Epithelial cell of prostate (primary cell): ENCODE data around the gene RALGAPA1.
A peak's percentile ranks its signal among the peaks of the same experiment; 100 is the strongest.
"Not testable (repeated sequence)": the region's sequence is repeated elsewhere in the genome, so short reads cannot be mapped to it uniquely, and the experiment has no call there.

Experiments
- DNase-seq: peaks from one replicate; pipeline ENCODE4 v3.0.0-alpha.2; 2011; ENCODE audit warnings: low read depth, low spot score
- H3K27ac ChIP-seq: fragments of 450-650 bp; 2 replicates; pipeline ENCODE4 v1.5.1; 2017; ENCODE audit warnings: mild to moderate bottlenecking

Gene RALGAPA1

DNA sequence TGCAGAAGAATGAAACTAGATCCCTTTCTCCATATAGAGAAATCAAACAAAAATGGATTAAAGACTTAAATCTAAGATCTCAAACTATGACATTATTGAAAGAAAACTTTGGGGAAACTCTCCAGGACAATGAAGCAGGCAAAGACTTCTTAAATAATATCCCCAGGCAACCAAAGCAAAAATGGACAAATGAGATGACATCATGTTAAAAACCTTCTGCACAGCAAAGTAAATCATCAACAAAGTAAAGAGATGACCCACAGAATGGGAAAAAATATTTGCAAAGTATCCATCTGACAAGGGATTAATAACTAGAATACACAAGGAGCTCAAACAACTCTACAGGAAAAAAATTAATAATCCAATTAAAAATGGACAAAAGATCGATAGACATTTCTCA lies 101.0 kb downstream of the RALGAPA1 start:
- no peak for DNase-seq
- no peak overlapping the region for H3K27ac ChIP-seq

DNA sequence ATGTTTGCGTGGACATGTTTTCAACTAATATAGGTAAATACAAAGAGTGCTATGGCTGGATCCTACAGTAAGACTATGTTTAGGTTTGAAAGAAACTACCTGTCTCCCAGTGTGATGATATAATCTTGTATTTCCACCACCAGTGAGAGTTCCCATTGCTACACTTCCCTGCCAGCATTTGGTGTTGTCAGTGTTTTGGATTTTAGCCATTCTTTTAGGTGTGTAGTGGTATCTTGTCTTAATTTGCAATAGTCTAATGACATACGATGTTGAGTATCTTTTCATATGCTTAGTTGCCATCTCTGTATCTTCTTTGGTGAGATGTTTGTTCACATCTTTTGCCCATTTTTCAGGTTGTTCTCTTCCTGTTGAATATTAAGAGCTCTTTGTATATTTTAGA lies 103.5 kb downstream of the RALGAPA1 start:
- no peak overlapping the region for H3K27ac ChIP-seq
- no peak for DNase-seq

DNA sequence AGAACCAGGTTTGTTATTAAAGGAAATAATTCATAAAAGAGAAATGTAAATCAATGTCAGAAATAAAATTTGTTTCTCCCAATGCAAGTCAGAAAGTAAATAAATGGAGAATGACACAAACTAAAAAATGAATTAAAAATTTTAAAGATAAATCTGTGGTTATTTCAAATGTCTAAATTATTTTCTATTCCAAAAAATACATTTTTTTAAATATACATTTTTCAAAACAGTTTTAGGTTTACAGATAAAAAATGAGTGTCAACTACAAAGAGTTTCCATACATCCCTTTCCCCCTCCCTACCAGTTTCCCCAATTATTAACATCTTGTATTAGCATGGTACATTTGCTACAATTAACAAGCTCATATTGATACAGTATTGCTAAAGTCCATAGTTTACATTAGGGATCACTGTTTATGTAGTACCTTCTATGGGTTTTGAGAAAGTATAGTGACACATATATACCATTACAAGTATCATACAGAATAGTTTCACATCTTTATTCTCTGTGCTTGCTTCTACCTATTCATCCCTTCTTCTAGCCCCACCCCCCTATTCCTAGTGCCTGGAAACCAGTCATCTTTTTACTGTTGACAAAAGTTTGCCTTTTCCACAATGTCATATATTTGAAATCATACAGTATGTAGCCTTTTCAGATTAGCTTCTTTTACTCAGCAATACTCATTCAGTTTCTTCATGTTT lies 104.2 kb downstream of the RALGAPA1 start:
- no peak for DNase-seq
- no peak overlapping the region for H3K27ac ChIP-seq

DNA sequence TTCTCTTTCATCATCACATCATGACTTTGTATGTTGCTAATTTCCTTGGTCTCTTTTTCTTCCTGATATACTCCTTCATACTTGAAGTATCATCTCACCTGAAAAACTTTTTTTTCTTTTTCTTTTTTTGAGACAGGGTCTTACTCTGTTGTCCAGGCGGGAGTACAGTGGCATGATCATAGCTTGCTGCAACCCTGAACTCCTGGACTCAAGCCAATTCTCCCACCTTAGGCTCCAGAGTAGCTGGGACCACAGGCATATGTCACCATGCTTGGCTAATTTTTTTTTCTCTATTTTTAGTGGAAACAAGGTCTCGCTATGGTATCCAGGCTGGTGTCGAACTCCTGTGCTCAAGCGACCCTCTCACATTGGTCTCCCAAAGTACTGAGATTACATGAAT lies 107.6 kb downstream of the RALGAPA1 start:
- DNase-seq: no peak
- no peak overlapping the region for H3K27ac ChIP-seq

DNA sequence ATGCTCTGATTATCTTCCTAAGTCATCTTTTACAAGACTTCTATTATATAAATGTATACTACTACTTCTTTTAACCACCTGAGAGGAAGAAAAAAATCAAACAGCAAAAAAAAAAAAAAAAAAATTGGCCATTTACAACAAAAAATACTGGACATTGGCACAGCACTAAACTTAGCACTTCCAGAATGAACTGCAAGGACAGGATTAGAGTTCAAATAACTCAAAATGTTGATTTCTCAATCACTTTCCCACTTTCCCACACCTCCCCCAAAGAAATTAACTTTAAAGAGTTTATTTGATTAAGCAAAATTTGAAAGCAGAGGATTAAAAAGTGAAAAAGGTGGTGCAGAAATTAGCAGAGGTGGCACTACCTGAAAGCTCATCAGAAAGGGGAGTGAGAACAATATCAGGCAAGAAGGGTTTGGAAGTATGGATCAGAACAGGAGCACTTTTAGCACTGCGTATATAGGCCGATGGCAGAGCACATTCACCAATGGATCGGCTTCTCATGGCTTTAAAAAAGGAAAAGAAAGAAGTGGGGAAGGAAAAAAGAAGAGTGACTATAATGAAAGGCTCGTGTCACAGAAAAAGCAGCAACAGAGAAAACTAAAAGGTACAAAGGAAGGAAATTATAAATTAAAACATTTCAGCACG lies 109.2 kb downstream of the RALGAPA1 start:
- no peak for DNase-seq
- no peak overlapping the region for H3K27ac ChIP-seq

DNA sequence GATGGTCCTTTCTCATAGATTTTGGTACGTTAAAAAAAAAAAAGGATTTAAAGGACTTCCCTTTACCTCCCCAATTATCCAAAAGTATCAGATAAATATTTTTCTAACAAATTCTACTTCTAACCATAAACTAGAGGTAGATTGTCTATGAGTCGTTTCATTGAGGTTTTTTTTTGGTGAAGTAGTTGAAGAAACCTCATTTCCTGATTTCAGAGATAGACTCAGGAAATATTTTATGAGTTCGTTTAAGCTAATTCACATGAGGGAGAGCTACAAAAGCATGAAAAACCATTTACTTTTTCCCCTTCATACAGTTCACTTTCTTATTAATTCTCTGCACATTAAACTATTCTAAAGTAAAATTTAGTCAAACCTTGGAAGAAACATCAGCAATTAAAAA lies 112.5 kb downstream of the RALGAPA1 start:
- DNase-seq: no peak

DNA sequence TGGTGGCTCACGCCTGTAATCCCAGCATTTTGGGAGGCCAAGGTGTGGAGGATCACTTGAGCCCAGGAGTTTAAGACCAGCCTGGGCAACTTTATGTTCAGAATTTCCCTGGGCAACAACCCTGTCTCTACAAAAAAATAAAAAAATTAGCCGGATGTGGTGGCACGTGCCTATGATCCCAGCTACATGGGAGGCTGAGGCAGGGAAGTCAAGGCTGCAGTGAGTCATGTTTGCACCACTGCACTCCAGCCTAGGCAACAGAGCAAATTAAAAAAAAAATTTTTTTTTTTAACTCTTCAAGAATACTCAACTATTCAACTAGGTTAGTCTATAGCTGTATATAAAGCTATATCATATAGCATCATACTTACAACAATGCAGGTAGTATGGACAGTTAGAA lies 113.0 kb downstream of the RALGAPA1 start:
- H3K27ac ChIP-seq: no peak overlapping the region
- DNase-seq: no peak

More for the DNA sequence above, 112.5 kb downstream of the RALGAPA1 start:
- H3K27ac ChIP-seq: no peak overlapping the region

DNA sequence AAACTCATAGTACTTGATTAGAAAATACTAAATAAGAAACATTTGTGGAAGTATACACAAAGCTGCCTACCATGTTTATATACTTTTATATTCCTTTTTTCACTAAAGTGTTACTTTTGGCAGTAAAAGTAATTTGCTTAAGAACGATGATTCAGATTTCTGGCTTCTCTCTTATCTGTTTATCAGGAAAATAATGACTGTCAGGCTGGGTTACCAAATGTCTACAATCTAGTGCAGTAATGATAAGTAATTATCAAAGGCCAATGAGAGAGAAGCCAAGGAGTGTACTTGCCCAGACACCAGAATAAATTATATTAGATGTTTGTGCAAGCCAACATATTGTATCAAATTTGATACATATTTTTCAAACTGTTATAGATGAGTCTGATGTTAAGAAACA lies 113.4 kb downstream of the RALGAPA1 start:
- DNase-seq: no peak
- H3K27ac ChIP-seq: no peak overlapping the region

DNA sequence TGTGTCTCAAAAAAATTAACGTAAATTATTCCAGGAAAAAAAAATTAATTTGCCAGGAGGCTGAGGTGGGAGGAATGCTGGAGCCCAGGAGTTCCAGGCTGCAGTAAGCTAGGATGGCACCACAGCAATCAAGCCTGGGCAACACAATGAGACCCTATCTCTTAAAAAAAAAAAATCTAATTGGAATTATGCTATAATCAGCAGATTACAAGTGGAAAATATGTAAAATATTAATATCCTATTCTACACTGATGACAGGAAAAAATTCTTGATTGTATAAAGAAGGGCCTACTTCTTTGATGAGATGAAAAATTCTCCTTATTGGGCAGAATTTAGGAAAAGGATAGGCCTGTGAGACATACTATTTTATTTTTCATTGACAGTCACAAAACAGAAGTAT lies 114.0 kb downstream of the RALGAPA1 start:
- no peak overlapping the region for H3K27ac ChIP-seq

DNA sequence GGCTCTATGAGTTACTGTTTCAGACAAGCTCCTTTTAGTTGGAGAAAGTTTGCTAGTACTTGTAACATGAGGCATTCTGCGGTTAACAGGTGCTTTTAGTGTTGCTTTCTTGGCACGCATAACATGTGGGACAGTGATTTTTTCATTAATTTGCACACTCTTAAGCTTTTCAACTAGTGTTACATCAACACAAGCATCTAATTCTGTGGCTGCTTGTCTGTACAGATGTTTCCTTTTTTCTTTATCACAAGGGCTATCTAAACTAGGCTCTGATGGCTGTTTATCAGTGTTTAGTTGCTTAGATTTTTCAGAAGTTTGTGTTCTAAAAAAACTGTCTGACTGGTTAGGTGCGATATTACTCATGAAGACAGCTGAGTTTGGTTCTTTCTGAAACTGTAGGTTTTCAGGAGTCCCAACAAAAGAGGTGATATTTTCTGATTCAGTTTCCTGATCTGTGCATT lies 120.1 kb downstream of the RALGAPA1 start:
- H3K27ac ChIP-seq: no peak overlapping the region
- DNase-seq: no peak

More for the DNA sequence above, 114.0 kb downstream of the RALGAPA1 start:
- DNase-seq: no peak

DNA sequence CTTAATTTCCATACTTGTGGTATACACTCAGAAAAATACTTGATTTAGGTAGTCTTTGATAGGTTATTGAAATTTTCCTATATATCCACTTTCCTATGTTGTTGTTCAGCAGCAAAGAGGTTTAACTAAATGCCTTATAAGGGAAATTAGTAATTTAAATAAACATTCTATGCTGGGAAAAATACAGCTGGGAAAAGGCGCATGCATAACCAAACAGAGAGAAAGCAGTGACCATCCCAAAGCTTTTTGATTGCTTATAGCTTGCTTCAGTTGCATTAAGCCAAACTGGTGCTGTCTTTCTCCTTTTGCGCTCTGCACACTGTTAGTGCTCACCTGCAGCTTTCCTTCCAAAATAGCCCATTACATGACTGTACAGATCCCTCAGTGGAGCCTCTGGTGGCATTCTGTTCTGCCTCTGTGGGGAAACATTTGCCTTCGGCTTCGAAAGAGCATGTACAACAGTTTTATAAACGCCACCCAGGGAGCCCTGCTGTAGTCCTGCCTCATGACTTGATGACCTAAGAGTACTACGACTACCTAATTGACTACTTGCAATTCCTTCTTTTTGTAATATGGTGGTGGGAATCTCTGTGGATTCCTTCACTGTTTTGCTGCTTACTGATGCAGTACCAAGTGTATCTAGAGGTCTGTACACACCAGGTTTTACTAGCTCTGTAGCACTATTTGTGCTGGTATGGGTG lies 120.8 kb downstream of the RALGAPA1 start:
- DNase-seq: no peak

DNA sequence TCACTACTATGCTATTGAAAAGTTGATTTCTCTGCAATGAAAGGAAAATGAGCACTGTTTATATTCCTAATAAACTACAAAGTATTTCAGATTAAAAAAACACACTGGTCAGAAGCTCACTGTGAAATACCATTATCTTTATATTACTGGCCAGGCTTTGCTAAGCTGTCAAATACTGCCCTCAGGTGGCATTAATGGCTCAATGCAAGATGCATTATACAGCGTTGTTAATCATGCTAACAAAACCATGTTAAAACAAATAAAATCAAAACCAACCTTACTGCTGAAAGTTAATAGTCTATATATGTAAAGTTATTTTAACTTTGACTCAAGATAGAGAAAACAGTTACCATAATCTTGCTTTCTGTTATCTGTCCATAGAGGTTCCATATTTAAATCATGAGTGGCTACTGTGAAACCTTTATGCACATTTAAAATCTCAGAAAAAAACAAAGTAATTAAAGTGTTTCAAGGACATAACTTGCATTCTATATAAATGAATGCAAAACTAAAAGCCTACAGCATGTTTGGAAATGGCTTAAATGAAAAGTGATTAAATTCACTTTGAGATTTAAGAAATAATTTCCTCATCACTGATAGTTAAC lies 121.7 kb downstream of the RALGAPA1 start:
- no peak overlapping the region for H3K27ac ChIP-seq
- no peak for DNase-seq

More for the DNA sequence above, 120.8 kb downstream of the RALGAPA1 start:
- H3K27ac ChIP-seq: no peak overlapping the region

DNA sequence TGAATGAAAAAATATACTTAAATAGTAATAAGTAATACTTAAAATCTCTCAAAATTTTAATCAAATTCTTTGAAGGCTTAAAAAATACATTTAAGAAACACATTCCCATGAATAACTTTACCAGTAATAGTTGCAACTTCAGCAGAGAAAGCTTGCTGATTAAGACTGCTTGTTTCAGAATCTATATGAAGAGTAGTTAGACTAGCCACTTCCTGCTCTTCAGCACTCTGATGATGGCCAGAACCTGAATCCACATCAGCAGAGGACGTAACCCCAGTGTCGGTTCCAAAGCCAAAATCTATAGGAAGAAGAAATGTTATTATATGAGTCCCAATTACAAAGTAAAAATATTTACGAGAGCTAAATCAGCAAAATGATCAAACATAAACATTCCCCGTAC lies 125.4 kb downstream of the RALGAPA1 start:
- H3K27ac ChIP-seq, DNase-seq: not testable (repeated sequence)

DNA sequence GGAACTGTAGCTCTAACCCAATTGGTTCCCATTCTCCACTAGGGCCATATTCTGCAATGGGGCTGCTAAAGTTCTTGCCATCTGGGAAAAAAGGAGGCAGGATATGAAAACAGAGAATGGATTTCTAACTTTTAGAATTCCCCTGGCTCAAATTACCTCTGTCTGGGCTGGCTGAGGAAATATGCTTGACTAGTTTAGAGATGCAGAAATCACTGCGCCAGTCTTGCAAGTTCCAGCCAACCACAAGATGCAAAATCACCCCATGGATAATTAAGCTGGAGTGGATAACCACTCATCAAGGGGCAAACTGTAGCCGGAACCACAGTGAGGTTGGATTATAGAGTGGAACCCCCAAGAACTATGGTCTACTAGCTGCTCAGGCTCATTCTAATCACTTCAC lies 126.3 kb downstream of the RALGAPA1 start:
- H3K27ac ChIP-seq: no peak overlapping the region
- DNase-seq: no peak

DNA sequence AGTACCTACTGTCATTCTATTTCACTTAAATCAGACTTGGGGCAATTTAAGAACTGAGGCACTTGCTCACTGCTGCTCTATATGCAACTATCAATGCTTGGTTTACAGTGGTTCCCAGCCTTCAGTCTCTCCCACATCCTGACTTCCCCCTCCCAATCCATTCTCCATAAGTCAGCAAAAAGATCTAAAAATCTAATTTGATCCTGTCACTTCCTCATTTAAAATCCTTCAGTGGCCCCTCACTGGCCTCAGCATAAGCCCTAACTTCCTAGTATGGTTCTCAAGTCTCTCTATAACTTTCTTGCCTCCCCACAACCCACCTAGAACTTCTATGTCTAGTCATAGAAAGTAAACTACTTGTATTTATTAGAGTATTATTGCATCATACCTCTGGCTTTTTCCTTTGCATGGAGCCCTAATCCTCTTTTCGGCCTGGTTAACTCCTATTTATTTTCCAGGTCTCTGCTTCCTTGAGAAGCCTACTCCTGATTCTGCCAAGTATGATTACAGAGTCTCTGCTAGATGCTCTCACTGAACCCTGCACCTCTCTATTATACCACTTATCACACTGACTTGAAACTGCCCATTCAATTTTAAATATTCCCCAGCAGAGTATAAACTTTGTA lies 130.6 kb downstream of the RALGAPA1 start:
- H3K27ac ChIP-seq: no peak overlapping the region
- DNase-seq: no peak

DNA sequence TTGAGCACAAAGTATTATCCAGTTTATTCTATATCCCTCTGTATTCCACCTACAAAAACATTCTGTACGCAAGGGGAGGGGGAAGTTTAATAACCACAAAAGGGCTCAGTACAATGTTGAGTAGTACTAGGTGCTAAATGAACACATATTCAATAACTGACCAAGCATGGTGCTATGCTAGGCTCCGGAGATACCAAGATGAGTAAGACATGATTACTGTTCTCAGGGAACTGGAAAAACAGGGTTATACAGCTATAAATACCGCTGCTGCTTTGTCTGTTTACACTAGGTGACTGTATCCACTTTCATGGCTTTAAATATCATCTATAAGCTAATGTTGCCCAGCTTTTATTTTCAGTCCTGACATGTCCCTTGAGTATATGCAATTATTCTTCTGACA lies 139.3 kb downstream of the RALGAPA1 start:
- peak; percentile 90 for DNase-seq
- peak overlapping the region; percentile 88 for H3K27ac ChIP-seq

DNA sequence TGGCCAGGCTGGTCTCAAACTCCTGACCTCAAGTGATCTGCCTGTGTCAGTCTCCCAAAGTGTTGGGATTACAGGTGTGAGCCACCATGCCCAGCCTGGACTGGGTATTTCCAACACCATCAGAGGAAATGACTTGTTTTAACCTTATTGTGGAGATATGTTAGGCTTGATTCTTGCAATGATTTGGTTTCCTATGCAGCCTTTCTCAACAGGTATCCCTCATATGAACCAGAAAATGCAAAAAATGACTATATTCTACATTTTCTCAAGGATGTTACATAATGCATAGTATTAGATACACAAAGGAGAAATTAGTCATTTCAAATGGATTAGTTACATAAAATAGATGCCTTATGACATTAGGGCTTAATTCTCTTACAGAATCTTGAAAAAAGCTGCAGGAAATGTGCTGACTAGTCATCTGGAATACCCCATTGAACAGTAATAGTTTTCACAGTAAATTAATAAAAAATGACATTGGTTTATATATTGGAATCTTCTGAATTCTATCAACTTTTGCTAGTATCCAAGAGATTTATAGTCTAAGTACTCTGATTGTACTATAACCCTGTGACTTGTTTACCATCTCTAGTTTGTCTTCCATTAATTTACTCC lies 142.6 kb downstream of the RALGAPA1 start:
- no peak for DNase-seq
- H3K27ac ChIP-seq: no peak overlapping the region

DNA sequence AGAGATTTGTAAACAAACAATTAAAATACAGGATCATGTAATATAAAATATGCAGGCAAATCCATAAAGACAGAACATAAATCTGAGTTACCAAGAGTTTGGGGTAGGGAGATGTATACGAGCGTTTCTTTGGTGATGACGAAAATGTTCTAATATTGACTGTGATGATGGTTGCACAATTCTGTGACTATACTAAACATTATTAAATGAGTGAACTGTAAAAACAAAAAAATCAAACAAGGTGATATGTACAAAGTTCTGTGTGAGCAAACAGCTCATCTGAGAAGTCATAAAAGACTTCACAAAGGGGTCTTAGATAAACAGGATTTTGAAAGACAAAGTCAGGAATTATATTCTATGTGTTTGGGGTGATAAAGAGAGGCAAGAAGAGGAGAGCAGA lies 147.2 kb downstream of the RALGAPA1 start:
- DNase-seq: no peak
- no peak overlapping the region for H3K27ac ChIP-seq

DNA sequence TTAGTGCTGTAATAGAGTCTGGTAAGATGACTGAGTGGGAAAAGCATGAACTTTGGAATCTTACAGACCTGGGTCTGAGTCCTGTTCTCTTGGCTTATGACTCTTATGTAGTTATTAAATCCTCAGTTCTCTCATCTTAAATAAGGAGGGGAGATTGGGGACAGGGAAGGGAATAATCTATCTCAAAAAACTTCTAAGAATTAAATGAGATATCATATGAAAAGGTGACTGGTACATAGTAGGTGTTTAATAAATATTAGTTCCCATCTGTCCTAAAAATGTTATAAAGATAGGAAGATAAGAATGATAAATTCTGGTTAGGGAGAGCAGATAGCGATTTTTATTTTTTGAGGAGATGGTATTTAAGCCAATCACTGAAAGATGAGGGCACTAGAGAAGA lies 156.1 kb downstream of the RALGAPA1 start:
- no peak for DNase-seq
- H3K27ac ChIP-seq: no peak overlapping the region

DNA sequence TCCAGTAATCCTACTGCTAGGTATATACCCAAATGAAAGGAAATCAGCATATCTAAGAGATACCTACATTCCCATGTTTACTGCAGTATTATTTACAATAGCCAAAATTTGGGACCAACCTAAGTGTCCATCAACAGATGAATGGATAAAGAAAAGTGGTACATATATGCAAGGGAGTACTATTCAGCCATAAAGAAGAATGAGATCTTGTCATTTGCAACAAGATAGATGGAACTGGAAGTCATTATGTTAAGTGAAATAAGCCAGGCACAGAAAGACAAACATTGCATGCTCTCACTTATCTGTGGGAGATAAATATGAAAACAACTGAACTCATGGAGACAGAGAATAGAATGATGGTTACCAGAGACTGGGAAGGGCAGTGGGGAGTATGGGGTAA lies 165.6 kb downstream of the RALGAPA1 start:
- no peak for DNase-seq
- no peak overlapping the region for H3K27ac ChIP-seq
